NK-92 (cell line): ENCODE data around the gene OR2A42.
"Not testable (repeated sequence)": the region's sequence is repeated elsewhere in the genome, so short reads cannot be mapped to it uniquely, and the experiment has no call there.

Experiments used
- DNase-seq: peaks from one replicate; lab custom pipeline; 2025; ENCODE audit not compliant: unreplicated experiment; lab: John Stamatoyannopoulos, UW

Gene OR2A42

GRCh38 chr7:144226866-144227265 lies 12.5 kb downstream of the OR2A42 start:
- not testable (repeated sequence) for DNase-seq

DNA sequence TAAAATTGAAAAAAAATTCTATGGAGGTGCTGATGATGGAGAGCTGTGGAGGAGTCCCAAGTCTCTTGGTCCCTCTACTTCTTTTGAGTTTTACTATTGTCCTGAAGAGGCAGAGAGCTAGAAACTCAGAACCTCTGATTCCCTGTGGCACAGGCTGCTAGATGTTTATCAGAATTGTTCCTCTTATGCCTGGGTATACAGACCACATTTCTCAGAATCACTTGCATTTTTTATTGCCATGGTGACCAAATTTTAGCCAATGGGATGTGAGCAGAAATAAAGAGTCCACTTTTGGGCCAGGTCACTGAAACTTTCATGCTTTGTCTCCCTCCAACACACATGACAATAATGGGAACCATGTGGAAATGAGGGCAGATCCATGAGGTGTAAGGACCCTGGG lies 15.7 kb downstream of the OR2A42 start:
- DNase-seq, result not testable (repeated sequence)

DNA sequence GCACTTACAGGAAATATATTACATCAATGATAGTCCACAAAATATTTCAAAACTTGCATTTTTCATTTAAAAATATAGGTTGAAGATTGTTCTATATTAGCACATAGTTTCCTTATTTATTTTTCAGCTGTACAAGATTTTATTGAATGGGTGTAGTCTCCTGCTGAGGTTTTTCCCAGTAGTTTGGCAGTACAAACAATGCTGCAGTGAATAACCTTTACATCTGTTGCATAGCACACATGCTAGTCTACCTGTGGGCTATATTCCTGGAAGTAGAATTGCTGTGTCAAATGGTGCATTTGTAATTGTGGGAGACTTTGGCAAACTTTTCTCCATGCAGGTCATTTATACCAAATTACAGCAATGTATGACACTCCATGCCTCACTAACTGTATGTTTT lies 18.9 kb downstream of the OR2A42 start:
- not testable (repeated sequence) for DNase-seq

DNA sequence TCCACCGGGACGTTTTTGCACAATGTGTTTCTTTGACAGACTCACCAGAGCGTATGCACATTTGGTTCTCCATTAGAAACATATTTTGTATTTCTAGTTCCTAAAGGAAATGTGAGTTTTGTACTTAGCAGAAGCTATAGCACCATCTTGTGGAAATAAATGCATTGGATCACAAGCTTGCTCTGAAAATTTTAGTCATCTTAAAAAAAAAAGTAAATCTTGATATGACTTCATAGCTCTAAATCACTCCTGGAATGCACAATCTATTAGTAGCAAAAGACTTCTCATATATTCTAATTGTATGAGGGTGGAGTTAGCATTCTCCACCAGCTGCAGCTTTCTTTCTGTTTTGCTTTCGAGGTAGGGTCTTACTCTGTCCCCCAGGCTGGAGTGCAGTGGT lies 20.3 kb downstream of the OR2A42 start:
- DNase-seq, result not testable (repeated sequence)

DNA sequence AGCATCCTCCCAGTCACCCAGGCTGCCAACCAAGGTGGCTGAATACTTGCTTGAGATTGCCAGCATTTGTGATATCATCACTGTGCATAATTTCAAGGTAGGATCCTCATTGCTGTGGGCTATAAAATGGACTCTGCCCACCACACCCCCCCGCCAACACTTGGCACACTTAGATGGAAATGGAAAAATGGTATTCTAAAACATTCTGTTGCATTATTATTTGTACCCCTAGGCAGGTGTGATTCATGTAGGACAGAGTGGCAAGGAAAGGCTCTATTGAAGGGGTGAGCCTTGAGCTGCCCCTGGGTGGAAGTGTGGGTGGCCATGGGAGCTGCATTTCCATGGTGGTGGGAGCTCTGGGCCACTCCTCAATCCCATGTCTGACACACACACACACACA lies 20.8 kb downstream of the OR2A42 start:
- DNase-seq, result not testable (repeated sequence)

DNA sequence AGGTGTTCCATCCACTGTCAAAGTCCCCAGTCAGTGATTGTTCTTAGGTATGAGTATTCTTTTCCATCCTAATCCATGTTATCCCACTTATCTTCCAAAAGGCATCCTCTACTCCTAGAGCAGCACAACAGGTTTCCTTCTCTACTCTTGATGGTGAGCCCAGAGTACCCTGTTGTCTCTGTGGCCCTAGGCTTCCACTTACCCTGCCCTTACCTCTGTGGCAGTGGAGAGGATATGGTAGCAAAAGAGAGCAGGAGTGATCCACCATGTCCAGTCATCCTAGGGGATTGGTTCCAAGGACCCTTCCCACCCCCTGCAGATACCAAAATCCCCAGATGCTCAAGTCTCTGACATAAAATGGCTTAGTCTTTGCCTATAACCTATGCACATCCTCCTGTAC lies 22.2 kb downstream of the OR2A42 start:
- not testable (repeated sequence) for DNase-seq

DNA sequence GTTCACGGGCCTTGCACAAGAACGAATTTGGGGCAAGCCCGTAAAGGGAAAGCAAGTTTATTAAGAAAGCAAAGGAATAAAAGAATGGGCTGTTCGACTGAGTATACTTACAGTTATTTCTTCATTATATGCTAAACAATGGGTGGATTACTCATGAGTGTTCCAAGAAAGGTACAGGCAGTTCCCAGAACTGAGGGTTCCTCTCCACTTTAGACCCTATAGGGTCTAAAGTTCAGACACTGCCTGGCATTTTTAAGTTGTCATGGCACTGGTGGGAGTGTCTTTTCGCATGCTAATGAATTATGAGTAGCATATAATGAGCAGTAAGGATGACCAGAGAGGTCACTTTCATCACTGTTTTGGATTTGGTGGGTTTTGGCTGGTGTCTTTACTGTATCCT lies 34.1 kb downstream of the OR2A42 start:
- not testable (repeated sequence) for DNase-seq

- DNase-seq, result not testable (repeated sequence)
Measured at GRCh38 chr7:144203086-144203485, 36.3 kb downstream of the OR2A42 start.

DNA sequence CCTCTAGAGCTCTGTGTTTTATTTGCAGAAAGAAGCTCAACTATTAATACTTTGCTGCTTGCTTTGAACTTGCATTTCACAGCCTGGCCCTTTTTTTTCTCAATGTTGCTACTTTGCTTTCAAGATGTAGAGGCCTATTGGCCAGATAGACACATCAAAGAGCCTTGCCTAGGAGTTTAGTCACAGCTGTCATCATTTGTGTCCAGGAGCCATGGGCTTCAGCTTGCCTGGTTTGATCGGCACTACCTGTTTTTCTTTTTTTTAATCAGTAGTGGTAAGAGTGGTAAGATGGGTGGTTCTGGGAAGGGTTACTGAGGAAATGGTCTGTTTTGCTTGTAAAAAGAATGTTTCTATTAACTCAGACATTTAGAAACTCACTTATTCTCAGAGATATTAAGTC lies 37.4 kb downstream of the OR2A42 start:
- not testable (repeated sequence) for DNase-seq

DNA sequence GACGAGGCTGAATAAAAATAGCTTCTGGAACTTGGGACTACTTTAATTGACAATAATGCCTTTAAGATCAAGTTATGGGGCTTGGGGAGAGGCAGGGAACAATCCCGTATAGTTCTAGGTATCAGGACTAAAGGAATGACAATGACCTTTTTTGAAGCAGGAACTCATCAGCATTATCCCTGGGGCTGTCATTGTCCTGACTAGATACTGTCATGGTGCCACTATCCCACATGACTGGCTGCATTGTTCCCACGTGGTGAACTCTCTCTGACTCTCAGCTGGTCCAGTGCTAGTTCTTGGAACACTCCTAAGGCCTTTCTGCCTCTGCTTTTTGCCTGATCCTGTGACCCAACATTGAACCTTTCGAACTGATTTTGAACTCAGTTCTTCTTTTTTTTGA lies 40.5 kb downstream of the OR2A42 start:
- not testable (repeated sequence) for DNase-seq

DNA sequence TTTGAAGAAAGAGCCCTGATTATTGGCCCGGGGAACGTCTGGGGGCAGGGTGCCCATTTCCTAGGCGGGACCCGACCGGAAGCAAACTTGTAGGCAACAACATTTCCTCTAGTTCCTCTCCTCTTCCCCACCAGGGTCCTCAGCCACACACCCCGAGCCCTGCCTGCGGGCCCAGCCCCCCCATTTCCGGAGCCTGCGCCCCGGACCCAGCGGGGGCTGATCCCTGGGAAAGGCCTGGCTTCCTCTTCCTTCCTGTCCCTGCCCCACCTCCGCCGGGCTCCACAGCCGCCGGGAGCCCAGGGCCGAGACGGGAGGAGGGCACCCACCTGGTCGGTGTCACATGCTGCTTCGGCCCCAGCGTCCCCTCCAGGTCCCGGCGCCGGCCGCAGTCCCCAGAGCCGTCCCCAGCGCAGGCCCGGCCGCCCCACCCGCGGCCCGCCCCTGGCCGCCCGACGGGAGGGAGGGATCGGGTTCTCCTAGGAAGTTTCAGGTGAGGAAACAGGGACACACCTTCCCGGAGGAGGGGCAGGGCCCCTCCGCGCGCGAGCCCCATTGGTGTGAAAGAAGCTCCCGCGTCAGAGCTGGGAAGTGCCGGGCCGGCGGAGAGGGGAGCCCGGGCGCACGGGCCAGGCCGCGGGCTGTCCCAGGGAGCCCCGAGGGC lies 44.1 kb downstream of the OR2A42 start, which contains the start of gene ARHGEF35:
ARHGEF35 (minus strand) TSS at position 622 of the 661 bp plus-strand sequence. CDS start 7,450 bp downstream, outside the sequence.
- not testable (repeated sequence) for DNase-seq

DNA sequence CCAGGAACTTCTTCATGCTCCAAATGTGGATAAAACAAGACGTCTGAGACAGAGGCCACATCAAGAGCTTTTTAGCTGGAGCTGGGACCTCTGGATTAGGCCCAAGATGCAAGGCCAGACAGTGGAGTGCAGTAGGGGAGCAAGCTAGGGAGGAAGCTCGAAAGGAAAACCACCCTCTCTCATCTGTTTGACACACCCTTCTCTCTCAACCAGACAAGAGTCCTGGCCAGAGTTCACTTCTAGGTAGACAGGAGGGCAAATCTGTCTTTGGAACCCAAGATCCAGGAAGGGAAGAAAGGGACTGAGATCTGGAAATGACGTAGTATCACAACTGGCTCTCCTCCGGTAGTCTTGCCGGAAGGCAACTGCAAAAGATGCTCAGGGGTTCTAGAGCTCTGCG lies 45.0 kb downstream of the OR2A42 start:
- DNase-seq, result not testable (repeated sequence)

DNA sequence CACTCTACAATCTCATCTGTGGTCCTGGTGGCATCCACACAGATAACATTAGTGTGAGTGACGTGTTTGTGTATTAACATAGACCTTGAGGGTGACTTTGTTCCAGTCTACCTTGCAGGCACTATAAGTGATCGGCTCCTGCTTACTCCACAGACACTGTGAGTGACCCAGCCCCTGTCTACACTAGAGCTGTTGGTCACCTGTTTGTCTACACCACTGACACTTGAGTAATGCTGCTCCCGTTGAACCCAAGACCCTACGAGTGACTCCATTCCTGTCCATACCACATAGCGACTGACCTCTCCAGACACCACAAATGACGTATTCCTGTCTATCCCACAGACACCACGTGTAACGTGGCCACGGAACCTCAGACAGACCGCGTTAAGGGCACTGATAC lies 45.6 kb downstream of the OR2A42 start:
- DNase-seq, result not testable (repeated sequence)

DNA sequence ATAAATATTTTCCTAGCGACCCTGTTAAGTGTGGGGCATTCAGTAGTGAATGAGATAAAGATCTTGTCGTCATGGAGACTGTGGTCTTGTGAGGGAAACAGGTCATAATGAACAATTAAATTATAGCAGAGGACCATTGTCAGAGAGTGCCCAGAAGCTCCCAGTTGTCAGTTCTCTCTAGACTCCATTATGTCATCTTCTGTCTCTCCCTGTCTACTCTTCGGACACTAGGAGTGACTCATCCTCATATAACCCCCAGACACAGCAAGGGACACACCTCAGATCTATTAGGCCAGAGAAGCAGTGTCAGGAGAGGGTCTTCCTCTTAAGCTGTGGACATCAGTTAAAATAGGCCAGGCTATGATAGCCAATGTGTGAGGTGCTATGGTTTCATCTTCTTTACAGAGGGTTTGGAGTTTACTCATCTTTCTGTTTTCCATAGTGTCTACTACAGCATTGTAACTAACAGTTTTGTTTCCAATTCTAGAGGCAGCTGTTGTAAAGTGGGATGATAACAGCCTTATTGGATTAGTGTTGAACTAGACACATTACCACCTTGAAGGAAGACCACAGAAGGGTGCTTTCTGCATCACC lies 50.7 kb downstream of the OR2A42 start:
- not testable (repeated sequence) for DNase-seq

GRCh38 chr7:144187848-144188247 lies 51.6 kb downstream of the OR2A42 start:
- DNase-seq, result not testable (repeated sequence)

DNA sequence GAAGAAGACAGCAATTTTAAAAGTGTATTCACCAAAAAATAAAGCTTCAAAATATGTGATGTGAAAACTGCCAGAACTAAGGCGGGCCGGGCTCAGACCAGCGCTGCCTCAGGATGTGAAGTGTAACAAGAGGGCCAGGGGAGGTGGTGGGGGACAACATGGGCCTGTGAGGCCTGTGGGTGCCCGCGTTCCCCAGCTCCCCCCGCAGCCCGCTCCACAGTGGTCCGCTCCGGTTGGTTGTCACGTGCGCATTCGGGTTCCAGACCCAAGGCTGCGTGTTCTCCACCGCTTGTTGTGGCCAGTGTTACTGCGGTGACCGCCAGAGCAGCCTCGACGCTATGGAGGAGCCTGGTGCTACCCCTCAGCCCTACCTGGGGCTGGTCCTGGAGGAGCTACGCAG lies 56.2 kb downstream of the OR2A42 start, which contains the start of gene CTAGE4:
CTAGE4 (plus strand) TSS at position 301 of the 400 bp plus-strand sequence; CDS start at position 339, 38 bp downstream.
- DNase-seq, result not testable (repeated sequence)

DNA sequence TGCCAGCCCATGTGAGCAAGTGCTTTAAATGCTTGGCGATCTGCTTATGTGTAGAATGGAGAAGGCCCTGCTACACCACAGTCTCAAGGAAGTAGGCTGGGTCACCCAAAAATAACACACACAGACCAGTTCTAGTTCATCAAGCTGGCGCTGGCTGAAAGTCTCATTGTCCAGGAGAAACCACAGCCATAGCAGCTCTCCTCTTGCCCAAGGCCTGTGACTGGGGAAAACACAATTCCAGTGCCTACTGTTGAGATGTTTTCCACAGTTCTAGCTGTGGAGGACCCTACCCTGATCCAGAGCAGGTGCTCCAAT lies 60.3 kb downstream of the OR2A42 start:
- DNase-seq, result not testable (repeated sequence)

DNA sequence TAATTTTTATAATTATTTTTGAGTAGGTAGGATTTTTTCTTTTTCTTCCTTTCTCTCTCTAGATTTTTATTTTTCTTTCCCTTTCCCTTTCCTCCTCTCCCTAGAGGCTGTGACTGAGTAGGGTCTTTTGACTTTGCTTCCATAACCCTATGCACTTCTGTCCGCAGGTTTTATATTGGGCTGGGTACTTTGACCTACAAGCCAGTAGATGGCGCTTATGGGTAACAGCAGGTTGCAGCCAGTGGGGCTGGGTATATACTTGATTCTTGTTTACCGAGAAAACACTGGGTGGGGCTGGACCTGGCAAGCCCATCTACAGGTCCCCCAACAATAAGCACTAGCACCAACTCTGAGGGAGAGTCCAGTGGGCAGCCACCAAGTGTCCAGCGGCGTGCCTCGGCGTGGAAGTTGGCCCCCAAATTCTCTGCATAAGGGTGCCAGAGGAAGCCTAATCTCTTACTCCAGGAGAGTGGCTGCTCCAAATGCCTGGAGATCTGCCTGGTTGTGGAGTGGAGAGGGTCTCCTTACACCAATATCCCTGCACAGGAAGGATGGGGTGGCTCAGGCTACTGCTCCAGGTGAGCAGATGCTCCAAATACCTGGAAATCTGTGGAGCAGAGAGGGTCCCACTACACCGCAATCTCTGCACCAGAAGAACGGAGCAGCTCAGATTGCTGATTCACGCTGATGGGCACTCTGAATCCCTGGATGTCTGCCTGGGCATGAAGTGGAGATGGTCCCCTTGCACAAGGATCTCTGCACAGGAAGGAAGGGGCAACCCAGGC lies 60.8 kb downstream of the OR2A42 start:
- DNase-seq, result not testable (repeated sequence)
